ENCODE data around the gene NXT1.
A peak's percentile ranks its signal among the peaks of the same experiment; 100 is the strongest.

The NXT1 gene

GRCh38 chr20:23361119-23361475 is 10.5 kb downstream of the NXT1 start:
- peak; percentile 37 for DNase-seq (ENCODE audit: low spot score)

- DNase-seq (ENCODE audit: low spot score), result peak; percentile 97
These were observed 11.1 kb downstream of the NXT1 start, which contains the start of gene GZF1 for GRCh38 chr20:23361476-23362391. Gene GZF1, plus strand, starts transcription at chr20:23362182. Its CDS starts 2,202 bp downstream, at chr20:23364384.

- DNase-seq (ENCODE audit: low spot score), result peak; percentile 59
These were observed 12.0 kb downstream of the NXT1 start for GRCh38 chr20:23362392-23363256.

GRCh38 chr20:23363257-23363649 is 12.7 kb downstream of the NXT1 start:
- no peak for DNase-seq (ENCODE audit: low spot score)

- no peak for DNase-seq (ENCODE audit: low spot score)
These were observed 15.0 kb downstream of the NXT1 start for GRCh38 chr20:23365390-23366165.

- DNase-seq (ENCODE audit: low spot score), result no peak
These were observed 15.8 kb downstream of the NXT1 start for GRCh38 chr20:23366384-23366783.

- no peak for DNase-seq (ENCODE audit: low spot score)
These were observed 17.2 kb downstream of the NXT1 start for GRCh38 chr20:23367770-23368169.

- no peak for DNase-seq (ENCODE audit: low spot score)
These were observed 17.9 kb downstream of the NXT1 start for GRCh38 chr20:23368316-23369071.

GRCh38 chr20:23369072-23369823 is 18.7 kb downstream of the NXT1 start:
- DNase-seq (ENCODE audit: low spot score), result no peak

- no peak for DNase-seq (ENCODE audit: low spot score)
These were observed 19.7 kb downstream of the NXT1 start for GRCh38 chr20:23370274-23370673.

GRCh38 chr20:23370873-23371272 is 20.3 kb downstream of the NXT1 start:
- DNase-seq (ENCODE audit: low spot score), result no peak

- no peak for DNase-seq (ENCODE audit: low spot score)
These were observed 20.9 kb downstream of the NXT1 start for GRCh38 chr20:23371496-23371895.

- no peak for DNase-seq (ENCODE audit: low spot score)
These were observed 23.9 kb downstream of the NXT1 start for GRCh38 chr20:23374441-23374840.

- DNase-seq (ENCODE audit: low spot score), result no peak
These were observed 25.2 kb downstream of the NXT1 start for GRCh38 chr20:23375827-23376226.

GRCh38 chr20:23379772-23380171 is 29.2 kb downstream of the NXT1 start:
- DNase-seq (ENCODE audit: low spot score), result no peak

GRCh38 chr20:23381876-23382275 is 31.3 kb downstream of the NXT1 start:
- no peak for DNase-seq (ENCODE audit: low spot score)

GRCh38 chr20:23386304-23387117 is 35.9 kb downstream of the NXT1 start:
- no peak for DNase-seq (ENCODE audit: low spot score)

GRCh38 chr20:23387118-23387443 is 36.5 kb downstream of the NXT1 start:
- DNase-seq (ENCODE audit: low spot score), result no peak

GRCh38 chr20:23390091-23390774 is 39.6 kb downstream of the NXT1 start:
- DNase-seq (ENCODE audit: low spot score), result no peak

Measured in kidney capillary endothelial cell (primary cell).